Non-pigmented ciliary epithelial cell (primary cell): ENCODE measurements around the gene TRAPPC11.
"Not testable (repeated sequence)": the region's sequence is repeated elsewhere in the genome, so short reads cannot be mapped to it uniquely, and the experiment has no call there.

Experiments used
- DNase-seq: peaks from one replicate; pipeline ENCODE4 v3.0.0-alpha.2; 2010; ENCODE audit warnings: low read depth

Gene TRAPPC11

GRCh38 chr4:183659029-183659871 is at the start of gene TRAPPC11, which contains the start of gene RWDD4:
TSS of gene TRAPPC11 (plus strand) at chr4:183659293. CDS start at chr4:183663868, 4,575 bp downstream.
TSS of gene RWDD4 (minus strand) at chr4:183659185. CDS start at chr4:183658952, 233 bp downstream.
- peak; percentile 97 for DNase-seq

DNA sequence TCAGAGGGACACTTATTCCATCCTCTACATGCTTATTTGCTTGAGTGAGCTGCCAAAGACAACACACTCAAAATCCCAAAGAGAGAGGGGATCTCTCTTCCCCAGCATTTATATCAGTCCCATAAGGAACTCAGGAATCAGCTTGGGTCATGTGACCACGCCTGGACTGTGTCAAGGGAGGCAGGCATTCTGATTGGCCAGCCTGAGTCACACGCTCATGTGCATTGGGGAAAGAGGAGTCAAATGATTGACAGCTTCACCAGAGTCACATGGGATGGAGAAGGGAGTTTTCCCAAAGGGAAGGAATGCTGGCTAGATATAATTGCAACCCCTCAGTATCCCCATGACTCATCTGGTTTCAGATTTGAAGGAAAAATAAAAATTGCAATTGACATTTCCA is 49.1 kb upstream of the TRAPPC11 start:
- no peak for DNase-seq

GRCh38 chr4:183610613-183611012 is 48.5 kb upstream of the TRAPPC11 start:
- DNase-seq, result no peak

DNA sequence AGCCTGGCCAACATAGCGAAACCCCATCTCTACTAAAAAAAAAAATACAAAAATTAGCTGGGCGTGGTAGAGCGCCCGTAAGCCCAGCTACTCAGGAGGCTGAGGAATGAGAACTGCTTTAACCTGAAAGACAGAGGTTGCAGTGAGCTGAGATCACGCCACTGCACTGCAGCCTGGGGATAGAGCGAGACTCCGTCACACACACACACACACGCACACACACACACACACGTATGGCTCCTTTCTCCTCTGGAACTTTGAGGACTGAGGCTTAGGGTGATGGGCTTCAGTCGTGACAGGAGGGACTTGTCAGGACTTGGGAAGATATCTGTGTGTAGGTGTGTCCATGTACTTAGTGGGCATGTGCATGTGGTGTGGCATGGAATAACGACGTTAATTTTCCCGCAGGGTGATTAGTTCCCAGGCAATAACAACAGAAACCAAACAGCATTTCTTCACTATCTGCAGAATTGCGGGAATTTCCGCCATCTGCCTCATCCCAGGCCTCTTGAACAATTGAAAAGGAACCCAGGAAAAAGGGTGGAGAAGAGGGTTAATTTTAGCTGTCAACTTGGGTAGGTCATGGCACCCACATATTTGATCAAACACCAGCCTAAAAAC is 47.8 kb upstream of the TRAPPC11 start:
- DNase-seq, result no peak

- DNase-seq, result no peak
Observed at GRCh38 chr4:183612329-183613250, 46.5 kb upstream of the TRAPPC11 start.

DNA sequence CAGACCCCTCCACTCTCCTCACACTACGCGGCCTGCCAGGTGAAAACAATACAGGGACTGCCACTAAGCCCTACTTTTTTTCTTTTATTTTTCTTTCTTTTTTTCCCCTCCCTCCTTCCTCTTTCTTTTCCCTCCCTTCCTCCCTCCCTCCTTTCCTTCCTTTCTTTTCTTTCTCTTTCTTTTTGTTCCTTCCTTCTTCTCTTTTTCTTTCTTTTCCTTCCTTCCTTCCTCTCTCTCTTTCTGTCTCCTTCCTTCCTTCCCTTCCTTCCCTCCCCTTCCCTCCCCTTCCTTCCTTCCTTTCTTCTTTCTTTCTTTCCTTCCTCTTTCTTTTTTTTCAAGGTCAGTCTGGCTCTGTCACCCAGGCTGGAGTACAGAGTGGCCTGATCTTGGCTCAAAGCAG is 42.0 kb upstream of the TRAPPC11 start:
- no peak for DNase-seq

DNA sequence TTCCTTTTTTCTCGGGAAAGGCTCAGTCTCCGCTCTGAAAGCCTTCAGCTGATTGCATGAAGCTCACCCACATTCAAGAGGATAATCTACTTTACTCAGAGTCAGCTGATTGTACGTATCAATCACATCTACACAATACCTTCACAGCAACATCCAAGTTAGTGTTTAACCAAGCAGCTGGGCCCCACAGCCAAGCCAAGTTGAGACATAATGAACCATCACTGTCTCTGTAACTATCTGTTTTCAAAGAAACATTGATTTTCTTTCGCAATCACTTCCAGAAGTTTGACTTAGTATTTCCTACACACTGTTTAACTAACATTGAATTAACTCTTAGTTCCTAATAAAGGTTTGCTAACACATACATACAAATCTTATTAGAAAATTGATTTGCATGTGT is 40.4 kb upstream of the TRAPPC11 start:
- no peak for DNase-seq

DNA sequence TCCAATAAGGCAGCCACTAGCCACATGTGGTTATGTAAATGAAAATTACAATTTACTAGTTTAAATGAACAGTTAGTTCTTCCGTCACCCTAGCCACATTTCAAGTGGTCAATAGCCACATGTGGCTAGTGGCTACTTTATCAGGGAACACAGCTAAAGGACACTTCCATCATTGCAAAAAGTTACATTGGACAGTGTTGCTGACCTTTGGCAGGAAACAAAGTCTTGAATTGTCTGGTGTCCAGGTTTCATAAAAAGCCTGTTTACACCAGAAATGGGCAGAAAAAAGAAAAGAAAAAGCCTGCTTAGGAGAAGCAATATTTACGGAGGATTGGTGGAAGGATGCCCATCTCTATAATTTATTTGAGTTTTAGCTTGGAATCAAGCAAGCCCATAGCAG is 38.7 kb upstream of the TRAPPC11 start:
- DNase-seq, result no peak

DNA sequence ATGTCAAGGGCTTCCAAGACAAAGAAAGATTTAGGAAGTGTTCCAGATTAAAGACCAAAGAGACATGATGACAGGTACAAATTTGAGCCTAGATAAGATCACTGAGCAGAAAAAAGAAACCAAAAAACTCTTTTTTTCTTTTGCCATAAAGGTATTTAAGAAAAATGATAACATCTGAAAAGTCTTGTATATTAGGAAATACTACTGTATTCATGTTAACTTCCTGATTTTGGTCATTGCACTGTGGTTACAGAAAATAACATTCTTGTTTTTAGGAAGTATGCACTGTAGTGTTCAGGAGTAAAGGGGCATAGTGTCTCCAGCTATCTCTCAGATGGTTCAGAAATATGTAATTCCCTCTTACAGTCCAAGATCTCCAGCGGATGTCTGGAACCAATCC is 37.2 kb upstream of the TRAPPC11 start:
- no peak for DNase-seq

DNA sequence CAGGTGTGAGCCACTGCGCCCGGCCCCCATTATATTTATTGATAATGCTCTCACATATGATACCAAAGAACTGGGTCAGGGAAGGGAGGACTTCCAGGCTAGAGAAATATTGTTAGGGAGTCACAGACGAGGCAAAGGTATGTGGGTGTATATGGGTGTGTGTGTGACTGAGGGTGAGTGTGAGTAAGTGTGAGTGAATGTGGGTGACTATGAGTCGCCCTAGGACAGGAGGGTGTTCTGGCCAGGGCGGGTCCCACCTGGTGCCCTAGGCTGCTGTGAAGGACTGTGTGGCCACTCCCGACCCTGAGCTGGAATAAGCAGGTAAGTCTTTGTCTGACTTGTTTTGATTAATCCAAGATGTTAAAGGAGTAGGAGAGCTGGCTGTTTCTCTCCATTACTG is 34.5 kb upstream of the TRAPPC11 start:
- DNase-seq, result no peak

- DNase-seq, result no peak
Observed at GRCh38 chr4:183626168-183626567, 32.9 kb upstream of the TRAPPC11 start.

DNA sequence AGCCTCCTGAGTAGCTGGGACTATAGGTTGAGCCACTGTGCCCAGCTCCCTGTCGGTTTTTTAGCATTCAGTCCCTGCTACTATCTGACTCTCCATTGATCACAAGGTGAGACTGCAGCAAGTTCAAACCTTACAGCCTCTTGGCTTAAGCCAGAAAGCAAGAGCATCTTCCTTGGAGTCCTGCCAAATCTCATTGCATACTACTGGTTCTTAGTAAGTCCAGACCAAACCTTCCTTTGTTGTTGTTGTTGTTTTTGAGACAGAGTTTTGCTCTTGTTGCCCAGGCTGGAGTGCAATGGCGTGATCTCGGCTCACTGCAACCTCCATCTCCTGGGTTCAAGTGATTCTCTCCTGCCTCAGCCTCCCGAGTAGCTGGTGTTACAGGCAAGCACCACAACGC is 31.8 kb upstream of the TRAPPC11 start:
- not testable (repeated sequence) for DNase-seq

GRCh38 chr4:183627979-183628588 is 31.0 kb upstream of the TRAPPC11 start:
- DNase-seq, result no peak

DNA sequence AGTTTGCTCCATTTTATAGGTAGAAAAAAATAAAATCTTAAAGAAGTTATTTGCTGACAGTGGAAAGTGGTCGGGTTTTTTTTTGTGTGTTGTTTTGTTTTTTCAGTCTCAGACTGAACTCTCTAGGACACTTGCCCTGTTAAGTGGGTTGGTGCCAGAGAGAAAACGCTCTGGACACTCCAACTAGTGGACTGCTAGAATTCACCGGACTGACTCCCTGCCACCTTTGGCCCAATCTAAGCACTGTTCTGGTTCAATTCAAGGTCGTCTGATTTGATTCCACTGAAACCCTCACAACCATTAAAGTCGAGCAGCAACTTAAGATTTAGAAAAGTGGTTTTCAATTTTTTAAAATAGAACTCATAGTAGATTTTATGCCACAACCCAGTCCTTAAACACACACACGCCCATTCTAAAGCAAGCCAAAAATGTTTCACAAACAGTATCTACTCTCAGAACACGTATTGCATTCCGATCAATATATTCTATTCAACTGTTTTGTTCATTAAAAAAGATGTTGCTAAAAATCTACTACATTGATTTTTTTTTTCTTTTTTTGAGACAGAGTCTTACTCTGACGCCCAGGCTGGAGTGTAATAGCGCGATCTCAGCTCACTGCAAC is 27.4 kb upstream of the TRAPPC11 start:
- DNase-seq, result no peak

DNA sequence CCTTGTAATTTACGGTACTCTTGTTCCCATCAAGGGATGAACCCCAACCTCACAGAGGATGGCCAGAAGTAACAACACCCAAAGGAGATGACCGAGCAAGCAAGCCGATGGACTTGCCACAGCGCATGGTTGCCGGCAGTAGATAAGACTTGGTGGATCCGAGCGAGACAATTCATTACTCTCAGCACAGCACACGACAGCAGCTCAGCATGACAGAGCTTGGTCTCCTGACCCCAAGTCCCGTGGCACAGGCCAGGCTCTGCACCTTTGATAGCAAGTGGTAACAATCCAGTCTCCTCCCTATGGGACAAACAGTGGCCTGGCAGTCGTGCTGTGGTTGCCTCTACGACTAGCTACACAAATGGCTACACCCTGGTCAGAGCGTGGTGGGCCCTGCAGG is 26.4 kb upstream of the TRAPPC11 start:
- no peak for DNase-seq

DNA sequence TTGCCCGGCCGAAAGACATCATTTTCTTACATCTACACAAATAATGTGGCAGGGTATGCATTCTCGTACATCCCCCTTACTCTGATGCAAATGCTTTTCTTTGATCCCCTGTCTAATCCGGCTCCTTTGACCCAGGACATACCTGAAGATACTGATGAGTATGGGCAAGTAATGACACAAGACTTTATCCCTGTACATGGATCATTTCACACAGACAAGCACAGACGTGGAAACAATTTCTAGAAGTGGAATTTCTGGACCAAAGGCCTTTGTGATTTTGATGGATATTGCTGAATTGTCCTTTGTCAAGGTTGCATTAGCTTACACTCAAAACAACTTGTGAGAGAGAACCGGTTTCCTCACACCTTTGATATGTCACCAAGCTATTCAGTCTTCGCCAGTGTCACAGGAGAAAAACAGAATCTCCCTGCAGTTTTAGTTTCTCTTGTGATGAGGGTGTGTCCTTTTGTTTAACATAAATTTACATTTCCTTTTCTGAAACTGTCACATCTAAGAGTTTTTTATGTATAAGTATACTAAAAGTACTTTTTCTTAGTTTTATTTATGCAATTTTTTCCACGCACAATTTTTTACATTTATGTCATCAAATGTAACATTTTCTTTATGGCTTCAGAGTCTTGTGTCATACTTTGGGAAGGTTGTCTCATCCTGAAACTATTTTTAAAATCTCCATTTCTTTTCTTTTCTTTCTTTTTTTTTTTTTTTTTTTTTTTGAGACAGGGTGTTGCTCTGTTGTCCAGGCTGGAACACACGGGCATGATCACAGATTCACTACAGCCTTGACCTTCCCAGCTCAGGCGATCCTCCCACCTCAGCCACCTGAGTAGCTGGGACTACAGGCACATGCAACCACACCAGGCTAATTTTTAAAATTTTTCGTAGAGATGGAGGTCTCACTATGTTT is 25.4 kb upstream of the TRAPPC11 start:
- no peak for DNase-seq

DNA sequence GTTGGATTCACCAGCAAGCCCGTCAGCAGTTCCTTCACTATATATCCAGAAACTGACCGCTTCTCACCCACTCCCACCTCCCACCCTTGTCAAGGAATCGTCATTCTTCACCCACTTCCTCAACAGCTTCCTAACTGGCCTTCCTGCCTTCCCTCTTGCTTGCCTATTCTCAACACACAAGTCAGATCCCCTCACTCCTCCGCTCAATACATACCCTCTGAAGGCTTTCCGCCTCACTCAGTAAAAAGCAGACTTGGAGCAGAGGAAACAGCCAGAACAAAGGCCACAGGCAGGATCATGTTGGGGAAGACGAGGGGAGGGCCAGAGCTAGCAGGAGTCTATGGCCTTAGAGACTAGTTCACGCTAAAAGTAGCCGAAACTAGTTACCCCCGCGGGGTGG is 23.8 kb upstream of the TRAPPC11 start:
- DNase-seq, result no peak

GRCh38 chr4:183635741-183636140 is 23.4 kb upstream of the TRAPPC11 start:
- no peak for DNase-seq

DNA sequence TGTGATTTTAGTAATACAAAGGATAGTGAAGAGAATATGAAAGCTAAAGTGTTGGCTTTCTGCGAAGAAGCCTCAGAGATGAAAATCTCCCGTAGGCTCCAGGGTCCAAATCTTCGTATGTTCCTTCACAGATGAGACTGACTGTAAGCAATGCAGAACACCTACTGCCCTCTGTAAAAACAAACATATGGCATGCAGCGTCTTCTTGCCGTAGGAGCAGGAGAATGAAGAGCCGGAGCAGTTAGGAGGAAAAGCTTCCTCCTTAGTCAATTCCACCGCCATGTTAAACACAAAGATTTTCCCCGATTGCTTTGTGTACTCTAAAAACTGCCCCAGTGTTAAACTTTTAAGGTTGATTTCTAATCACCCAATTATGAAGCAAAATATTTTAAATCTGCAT is 22.6 kb upstream of the TRAPPC11 start:
- DNase-seq, result no peak

- DNase-seq, result no peak
Observed at GRCh38 chr4:183636923-183637322, 22.2 kb upstream of the TRAPPC11 start.
